HG02981 (cell line): ENCODE results near the gene HMGXB3.
A peak's percentile ranks its signal among the peaks of the same experiment; 100 is the strongest.

Experiments
- ATAC-seq: cut with Tn5 transposase; IDR thresholded peaks from one replicate; pipeline ENCODE4 v1.9.1; 2021; ENCODE audit warnings: mild to moderate bottlenecking, moderate library complexity; ENCODE audit not compliant: unreplicated experiment

HMGXB3 gene

GRCh38 chr5:149988126-149988525 is 12.4 kb upstream of the HMGXB3 start:
- ATAC-seq = no peak

GRCh38 chr5:149990518-149991376 is 9.8 kb upstream of the HMGXB3 start:
- no peak for ATAC-seq

GRCh38 chr5:149993471-149993870 is 7.1 kb upstream of the HMGXB3 start:
- no peak for ATAC-seq

DNA sequence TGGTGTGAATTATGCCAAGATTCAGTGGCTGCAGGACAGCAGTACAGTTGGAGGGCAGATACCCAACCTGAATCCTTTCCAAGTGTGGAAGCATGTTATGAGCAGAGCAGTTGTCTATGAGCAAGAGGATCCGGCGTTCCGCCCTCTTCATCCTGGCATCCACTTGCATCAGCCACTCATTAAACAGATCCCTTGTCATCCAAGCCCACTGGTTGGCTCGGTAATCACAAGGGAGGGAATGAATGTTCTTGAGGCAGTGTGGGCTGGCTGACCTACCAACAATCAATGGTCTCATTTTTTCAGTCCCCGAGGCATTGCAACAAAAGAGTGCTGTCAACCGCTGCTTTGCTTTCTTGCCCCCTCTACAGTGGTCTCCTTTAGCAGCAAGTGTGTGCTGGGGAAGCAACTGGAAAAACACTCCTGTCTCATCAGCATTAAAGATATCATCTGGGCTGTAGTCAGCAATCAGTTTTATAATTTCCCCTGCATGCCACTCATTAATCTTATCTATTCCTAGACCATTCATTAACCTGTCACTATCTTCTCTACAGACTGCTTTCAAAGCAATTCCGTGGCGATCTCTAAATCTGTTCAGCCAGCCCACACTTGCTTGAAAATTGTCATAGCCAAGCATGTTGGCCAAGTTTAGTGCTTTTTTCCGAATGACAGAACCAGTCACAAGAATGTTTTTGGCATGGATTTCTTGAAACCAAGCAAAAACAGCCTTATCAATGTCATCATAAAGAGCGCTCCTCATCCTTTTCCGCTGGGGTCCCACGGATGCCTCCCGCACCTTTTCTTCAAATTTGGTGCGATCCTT is 4.9 kb upstream of the HMGXB3 start:
- ATAC-seq = no peak

GRCh38 chr5:149996205-149996890 is 4.2 kb upstream of the HMGXB3 start:
- ATAC-seq = no peak

GRCh38 chr5:149998281-149998680 is 2.3 kb upstream of the HMGXB3 start:
- no peak for ATAC-seq

GRCh38 chr5:149999359-149999758 is 1.2 kb upstream of the HMGXB3 start:
- no peak for ATAC-seq

DNA sequence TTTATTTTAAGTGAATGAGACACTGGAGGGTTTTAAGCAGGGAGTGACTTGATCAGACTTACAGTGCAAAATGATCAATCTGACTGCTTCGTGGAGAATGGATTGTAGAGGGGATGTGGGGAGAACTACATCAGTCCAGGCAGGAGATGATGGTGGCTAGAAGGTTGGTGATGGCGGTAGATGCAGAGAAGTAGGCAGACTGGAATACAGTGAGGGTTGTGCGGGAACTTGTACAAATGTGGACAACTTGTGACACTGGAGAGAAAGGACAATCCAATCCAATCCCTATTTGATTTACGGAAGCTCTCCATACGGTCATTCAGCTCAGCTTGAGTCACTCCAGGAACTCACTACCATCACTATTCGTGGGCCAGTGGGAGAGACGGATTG is 678 bp upstream of the HMGXB3 start:
- ATAC-seq = no peak

GRCh38 chr5:150000990-150001659 is 586 bp downstream of the HMGXB3 start:
- peak; percentile 14 for ATAC-seq

DNA sequence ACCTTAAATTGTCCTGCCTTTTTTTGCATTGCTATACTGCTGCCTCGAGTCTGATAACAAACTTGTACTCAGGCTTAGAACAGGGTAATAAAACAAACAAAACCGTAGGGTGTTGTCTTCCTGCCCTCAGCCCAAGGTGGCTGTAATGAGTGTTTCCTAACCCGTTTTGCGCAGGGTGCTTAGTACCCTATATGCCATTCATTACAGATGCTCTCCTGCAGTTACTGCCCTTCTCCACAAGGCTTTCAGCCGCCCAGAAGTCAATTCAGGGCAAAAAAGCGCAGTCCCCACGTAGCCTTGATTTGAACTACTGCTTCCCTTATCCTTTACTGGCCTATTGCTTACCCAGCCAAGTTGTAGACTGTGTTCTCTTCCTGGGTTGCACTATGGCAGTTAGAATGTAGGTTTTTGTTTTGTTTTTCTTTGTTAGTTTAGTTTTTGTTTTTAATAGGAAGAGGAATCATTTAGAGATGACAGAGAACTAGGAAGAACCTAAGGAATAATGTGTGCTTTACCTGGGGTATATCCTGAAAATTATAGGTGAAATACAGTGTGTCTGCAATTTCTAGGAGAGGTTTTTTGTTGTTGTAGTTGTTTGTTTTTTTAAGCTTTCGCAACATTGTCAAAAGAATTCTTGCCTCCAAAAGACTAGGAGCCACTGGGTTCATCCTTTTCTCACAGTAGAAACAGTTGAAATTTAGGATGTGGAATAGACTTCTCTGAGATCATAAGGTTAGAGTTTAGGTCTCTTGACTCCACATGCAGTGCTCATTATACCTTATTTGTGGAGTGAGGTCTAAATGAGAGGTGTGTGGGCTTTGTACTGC is 1.3 kb downstream of the HMGXB3 start:
- ATAC-seq = peak; percentile 54

DNA sequence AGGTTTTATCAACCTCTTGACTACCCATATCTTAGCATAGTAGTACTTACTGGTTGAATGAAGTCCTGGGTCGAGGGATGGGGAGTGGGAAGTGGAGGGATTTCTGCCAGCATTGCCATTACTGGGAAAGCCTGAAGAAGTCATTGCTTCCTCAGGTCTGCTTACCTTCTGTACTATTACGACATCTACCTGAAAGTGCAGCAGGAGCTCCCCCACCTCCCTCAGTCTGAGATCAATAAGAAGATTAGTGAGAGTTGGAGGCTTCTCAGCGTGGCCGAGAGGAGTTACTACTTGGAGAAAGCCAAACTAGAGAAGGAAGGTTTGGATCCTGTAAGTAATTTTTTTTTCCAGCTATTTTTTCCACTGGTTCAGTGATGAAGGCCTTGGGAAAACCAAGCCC is 5.8 kb downstream of the HMGXB3 start:
- ATAC-seq = no peak

- no peak for ATAC-seq
Observed at GRCh38 chr5:150007050-150007449, 6.5 kb downstream of the HMGXB3 start.

- no peak for ATAC-seq
Observed at GRCh38 chr5:150009671-150010387, 9.3 kb downstream of the HMGXB3 start.

DNA sequence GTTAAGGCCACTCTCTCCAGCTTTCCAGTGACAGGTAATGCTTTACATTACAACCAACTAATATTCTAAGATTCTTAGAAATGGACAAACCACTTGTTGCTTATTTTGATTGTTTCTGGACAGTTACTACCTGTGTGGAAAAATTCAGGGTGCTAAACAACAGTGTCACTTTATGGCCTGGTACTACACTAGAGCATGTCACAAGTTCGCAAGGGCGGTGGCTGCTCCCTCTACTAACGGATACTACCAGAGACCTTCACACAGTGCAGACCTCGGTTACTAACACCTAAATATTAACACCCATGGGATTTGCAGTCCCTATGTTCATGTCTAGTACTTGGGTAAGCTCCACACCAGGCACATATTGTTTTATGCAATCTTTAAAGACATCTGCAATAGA is 13.4 kb downstream of the HMGXB3 start:
- no peak for ATAC-seq

DNA sequence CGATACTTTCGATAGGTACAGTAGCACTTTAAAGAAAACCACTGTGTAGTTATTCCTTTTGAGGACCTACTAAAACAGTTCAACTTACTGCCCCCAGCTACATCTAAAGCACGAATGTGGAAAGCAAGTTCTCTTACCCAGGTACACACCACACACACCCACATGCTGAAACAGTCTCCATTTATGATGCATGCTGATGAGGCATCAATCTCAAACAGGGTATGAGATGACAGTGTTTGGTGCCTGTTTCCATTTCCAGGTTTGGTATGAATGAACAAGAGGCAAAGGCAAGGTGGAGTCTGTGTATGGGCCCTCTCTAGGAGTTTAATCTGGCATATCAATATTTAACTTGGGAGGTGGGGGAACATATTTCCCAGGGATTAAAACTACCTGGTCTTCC is 13.9 kb downstream of the HMGXB3 start:
- no peak for ATAC-seq

- ATAC-seq = no peak
Observed at GRCh38 chr5:150015415-150015814, 14.9 kb downstream of the HMGXB3 start.

- no peak for ATAC-seq
Observed at GRCh38 chr5:150016537-150016936, 16.0 kb downstream of the HMGXB3 start.

GRCh38 chr5:150017226-150018005 is 16.9 kb downstream of the HMGXB3 start:
- no peak for ATAC-seq

DNA sequence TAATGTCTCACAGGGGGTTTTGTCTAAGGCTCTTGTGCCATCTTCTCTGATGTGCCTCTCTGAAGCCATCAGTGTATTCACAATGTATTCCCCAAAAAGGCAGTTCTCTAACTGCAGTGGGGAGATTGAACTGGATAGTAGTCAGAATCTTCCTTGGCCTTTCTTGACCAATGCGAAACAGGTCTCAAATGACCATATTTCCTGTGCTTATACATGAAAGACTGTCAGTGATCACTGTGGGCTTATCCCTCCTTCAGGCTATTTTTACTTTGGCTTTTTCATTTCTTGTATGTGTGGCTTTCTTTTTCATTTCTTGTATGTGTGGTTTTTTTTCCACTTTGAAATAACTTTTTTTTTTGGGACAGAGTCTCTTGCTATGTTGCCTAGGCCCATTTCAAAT is 19.7 kb downstream of the HMGXB3 start:
- ATAC-seq = no peak
